ENCODE results near the gene BEST1. TPM values are rescaled to one million over a fixed set of nuclear protein-coding genes. Genes with fewer than 3 reads are reported as not detected.

Gene BEST1
- total RNA-seq, 1 donor from 2014 or later = not detected

- H3K27me3 ChIP-seq = peaks cover 27% of the 10 kb centered on the region
- H3K4me1 ChIP-seq = peaks cover 6% of the 10 kb centered on the region
- Mint-ChIP-seq H3K9me3 (no peaks in the 10 kb centered on the region), H3K36me3 (peaks cover 14% of the 10 kb centered on the region), H3K4me3 (no peak overlapping the region), H3K27me3 (ENCODE audit: insufficient read depth, low read depth) (peaks cover 17% of the 10 kb centered on the region), H3K27ac (no peak overlapping the region), H3K4me1 (no peaks in the 10 kb centered on the region)
- TF ChIP-seq CTCF (IDR thresholded peaks at IDR 0.05) (no peak), EZH2phosphoT487 (IDR thresholded peaks at IDR 0.05) (no peak), EZH2 (IDR thresholded peaks at IDR 0.05) (no peak)
- no peaks in the 10 kb centered on the region for H3K9me3 ChIP-seq (ENCODE audit: low read depth)
- H3K27ac ChIP-seq = no peak overlapping the region
- no peak for DNase-seq (ENCODE audit: low spot score)
- no peaks in the 10 kb centered on the region for H3K36me3 ChIP-seq
- H3K9ac ChIP-seq = no peak overlapping the region
- H3F3A ChIP-seq (ENCODE audit: low read depth) = peaks cover 27% of the 10 kb centered on the region
- no peak overlapping the region for H3K4me2 ChIP-seq
- H4K20me1 ChIP-seq (ENCODE audit: low read depth) = peaks cover 8% of the 10 kb centered on the region
- no peak overlapping the region for H3K4me3 ChIP-seq
- H2AFZ ChIP-seq (replicated peaks) = no peak overlapping the region
- no peaks in the 10 kb centered on the region for H3K79me2 ChIP-seq (ENCODE audit: low read depth)
Observed at GRCh38 chr11:61959114-61959513, 9.0 kb downstream of the BEST1 start.

GRCh38 chr11:61959678-61960077 is 9.5 kb downstream of the BEST1 start:
- H3K9ac ChIP-seq = no peak overlapping the region
- Mint-ChIP-seq H3K36me3 (peaks cover 18% of the 10 kb centered on the region), H3K27ac (no peak overlapping the region), H3K9me3 (no peaks in the 10 kb centered on the region), H3K4me3 (no peak overlapping the region), H3K27me3 (ENCODE audit: insufficient read depth, low read depth) (peaks cover 17% of the 10 kb centered on the region), H3K4me1 (peaks cover 1% of the 10 kb centered on the region)
- peaks cover 6% of the 10 kb centered on the region for H3K4me1 ChIP-seq
- H3K9me3 ChIP-seq (ENCODE audit: low read depth) = no peaks in the 10 kb centered on the region
- H4K20me1 ChIP-seq (ENCODE audit: low read depth) = peaks cover 14% of the 10 kb centered on the region
- peaks cover 21% of the 10 kb centered on the region for H3K27me3 ChIP-seq
- H3K4me2 ChIP-seq = no peak overlapping the region
- H3K27ac ChIP-seq = no peak overlapping the region
- TF ChIP-seq EZH2phosphoT487 (IDR thresholded peaks at IDR 0.05) (no peak), EZH2 (IDR thresholded peaks at IDR 0.05) (no peak)
- H3K36me3 ChIP-seq = peaks cover 1% of the 10 kb centered on the region
- no peak overlapping the region for H2AFZ ChIP-seq (replicated peaks)
- H3K4me3 ChIP-seq = no peak overlapping the region
- DNase-seq (ENCODE audit: low spot score) = no peak
- peaks cover 31% of the 10 kb centered on the region for H3F3A ChIP-seq (ENCODE audit: low read depth)
- H3K79me2 ChIP-seq (ENCODE audit: low read depth) = peaks cover 2% of the 10 kb centered on the region

GRCh38 chr11:61960532-61960931 is 10.4 kb downstream of the BEST1 start:
- Mint-ChIP-seq H3K4me1 (peaks cover 10% of the 10 kb centered on the region), H3K4me3 (no peak overlapping the region)

More at GRCh38 chr11:61960532-61960931, 10.4 kb downstream of the BEST1 start:
- Histone ChIP-seq H2AFZ (replicated peaks) (no peak overlapping the region), H3K27ac (no peak overlapping the region), H3K79me2 (ENCODE audit: low read depth) (peaks cover 10% of the 10 kb centered on the region), H3K4me2 (no peak overlapping the region), H3K9ac (no peak overlapping the region), H4K20me1 (ENCODE audit: low read depth) (peaks cover 22% of the 10 kb centered on the region), H3F3A (ENCODE audit: low read depth) (peaks cover 31% of the 10 kb centered on the region), H3K36me3 (peaks cover 10% of the 10 kb centered on the region), H3K27me3 (peaks cover 12% of the 10 kb centered on the region), H3K4me1 (peaks cover 9% of the 10 kb centered on the region), H3K4me3 (no peak overlapping the region), H3K9me3 (ENCODE audit: low read depth) (no peaks in the 10 kb centered on the region)
- Mint-ChIP-seq H3K9me3 (no peaks in the 10 kb centered on the region), H3K27me3 (ENCODE audit: insufficient read depth, low read depth) (peaks cover 14% of the 10 kb centered on the region), H3K27ac (no peak overlapping the region), H3K36me3 (peaks cover 27% of the 10 kb centered on the region)
- TF ChIP-seq EZH2phosphoT487 (IDR thresholded peaks at IDR 0.05) (no peak), CTCF (IDR thresholded peaks at IDR 0.05) (no peak)
- DNase-seq (ENCODE audit: low spot score) = no peak

Measured in neural progenitor cell (in vitro differentiated cells).